OCI-LY7 (cell line): ENCODE results near the gene SGSM2. TPM values are rescaled to one million over a fixed set of nuclear protein-coding genes. Genes with fewer than 3 reads are reported as not detected.

Source experiments
- BruUV-seq: library from RNA; stranded (reverse); fragments of 400-500 nt; replicated peaks from 2 replicates; lab custom pipeline; 2021; lab: Mats Ljungman, UMichigan
- CTCF ChIA-PET: fragments of 300-600 bp; sonication (Branson Sonifier 250); formaldehyde crosslinking; loops from one replicate; lab custom pipeline; 2022; ENCODE audit warnings: antibody characterized with exemption; ENCODE audit not compliant: unreplicated experiment; lab: Charles Lee
- POLR2A ChIA-PET: fragments of 300-600 bp; sonication (Branson Sonifier 250); formaldehyde crosslinking; loops from one replicate; lab custom pipeline; 2022; ENCODE audit warnings: antibody characterized with exemption; lab: Charles Lee
- DNase-seq: peaks from one replicate; pipeline ENCODE4 v3.0.0-alpha.2; 2015; ENCODE audit warnings: low spot score
- H2AFZ ChIP-seq: fragments of 200-600 bp; sonication (generic), shearing (Covaris generic); 2 replicates; pipeline ENCODE4 v1.6.1; 2014; ENCODE audit warnings: mild to moderate bottlenecking, antibody characterized with exemption, low read length, moderate library complexity
- H3K27ac ChIP-seq: fragments of 200-600 bp; sonication (generic); 2 replicates; pipeline ENCODE4 v1.5.1; 2014; ENCODE audit warnings: mixed run types, low read depth, mild to moderate bottlenecking, moderate library complexity, low read length, inconsistent platforms; ENCODE audit not compliant: poor library complexity, severe bottlenecking
- H3K36me3 ChIP-seq: fragments of 200-600 bp; sonication (generic); 2 replicates; pipeline ENCODE4 v1.6.1; 2014; ENCODE audit warnings: mild to moderate bottlenecking, antibody characterized with exemption, low read length, moderate library complexity, mixed read lengths; ENCODE audit not compliant: insufficient read depth
- H3K4me1 ChIP-seq: fragments of 200-600 bp; sonication (generic); 2 replicates; pipeline ENCODE4 v1.5.1; 2014; ENCODE audit warnings: mild to moderate bottlenecking, low read length; ENCODE audit not compliant: insufficient read depth, poor library complexity, severe bottlenecking
- H3K4me2 ChIP-seq: fragments of 200-600 bp; sonication (generic); 2 replicates; pipeline ENCODE4 v1.6.1; 2014; ENCODE audit warnings: mild to moderate bottlenecking, low read length
- H3K4me3 ChIP-seq: fragments of 200-600 bp; sonication (generic); 2 replicates; pipeline ENCODE4 v1.5.1; 2014; ENCODE audit warnings: mild to moderate bottlenecking, low read depth, low read length; ENCODE audit not compliant: poor library complexity, severe bottlenecking
- H3K79me2 ChIP-seq: fragments of 200-600 bp; sonication (generic); 2 replicates; pipeline ENCODE4 v1.6.1; 2016; ENCODE audit warnings: low read depth, mild to moderate bottlenecking, low read length, moderate library complexity, mixed read lengths; ENCODE audit not compliant: insufficient read depth
- H3K9me2 ChIP-seq: fragments of 200-600 bp; sonication (generic); 2 replicates; pipeline ENCODE4 v1.6.1; 2016; ENCODE audit warnings: mild to moderate bottlenecking, low read length, mixed read lengths; ENCODE audit not compliant: insufficient read depth
- H3K9me3 ChIP-seq: fragments of 200-600 bp; sonication (generic); 2 replicates; pipeline ENCODE4 v1.6.1; 2014; ENCODE audit warnings: mild to moderate bottlenecking, mixed run types, low read length, mixed read lengths
- H4K20me1 ChIP-seq: fragments of 200-600 bp; sonication (generic); 2 replicates; pipeline ENCODE4 v1.6.1; 2014; ENCODE audit warnings: mild to moderate bottlenecking, antibody characterized with exemption, low read length, moderate library complexity, mixed read lengths; ENCODE audit not compliant: insufficient read depth
- CTCF ChIP-seq: fragments of 200-600 bp; sonication (generic); conservative IDR thresholded peaks from 2 replicates; pipeline ENCODE4 v1.5.1; 2014; ENCODE audit warnings: mild to moderate bottlenecking, antibody characterized with exemption, low read length, moderate library complexity, mixed read lengths
- EZH2phosphoT487 ChIP-seq: fragments of 200-600 bp; sonication (generic); IDR thresholded peaks from 2 replicates; pipeline ENCODE4 v1.6.1; 2018; ENCODE audit warnings: low read depth, borderline replicate concordance, mild to moderate bottlenecking, mixed run types, antibody characterized with exemption, low read length, moderate library complexity, mixed read lengths
- intact Hi-C: fragments of 100-400 bp; cut with micrococcal nuclease; formaldehyde crosslinking; loops from one replicate; pipeline ENCODE4 v1.10.0; 2022; ENCODE audit not compliant: unreplicated experiment
- total RNA-seq, 2 experiments: library from RNA; depleted of rRNA in 1 of 2; stranded (reverse); fragments of >200 nt in 1 of 2; shearing (Covaris generic) in 1 of 2; gene quantifications; 2 replicates each; pipeline ENCODE4 v1.2.3, GENCODE V29; 2014 to 2022

Gene SGSM2
- total RNA-seq, 2 experiments from 2014 or later = 44.0 to 50.6 TPM

- no TSS peak for BruUV-seq
- H3K9me2 ChIP-seq = no peaks in the 10 kb centered on the region
- H3K4me2 ChIP-seq = no peak overlapping the region
- TF ChIP-seq CTCF = no peak
- TF ChIP-seq EZH2phosphoT487 = no peak
- H3K36me3 ChIP-seq = peaks cover 25% of the 10 kb centered on the region
- H3K27ac ChIP-seq = no peak overlapping the region
- ChIA-PET POLR2A (no interaction called here), CTCF (no interaction called here)
- H3K4me1 ChIP-seq = no peaks in the 10 kb centered on the region
- intact Hi-C loops = no loop called here
- H2AFZ ChIP-seq = no peak overlapping the region
- H3K9me3 ChIP-seq = no peaks in the 10 kb centered on the region
- H3K4me3 ChIP-seq = no peak overlapping the region
- H4K20me1 ChIP-seq = no peaks in the 10 kb centered on the region
- DNase-seq = no peak
- no peaks in the 10 kb centered on the region for H3K79me2 ChIP-seq
These were observed 19.5 kb upstream of the SGSM2 start for GRCh38 chr17:2317796-2318195.

- DNase-seq = no peak
- TF ChIP-seq EZH2phosphoT487 = no peak
- no peak for TF ChIP-seq CTCF
- H3K9me2 ChIP-seq = no peaks in the 10 kb centered on the region
- H3K27ac ChIP-seq = no peak overlapping the region
- no peaks in the 10 kb centered on the region for H3K79me2 ChIP-seq
- H4K20me1 ChIP-seq = no peaks in the 10 kb centered on the region
- H2AFZ ChIP-seq = no peak overlapping the region
- POLR2A ChIA-PET = interaction anchor here (0.5 kb wide), 1 partner anchor 30 kb away, joined by 6 read pairs; no protein-coding TSS in a partner anchor
- H3K4me3 ChIP-seq = no peak overlapping the region
- BruUV-seq = no TSS peak
- intact Hi-C loops = no loop called here
- no peak overlapping the region for H3K4me2 ChIP-seq
- H3K4me1 ChIP-seq = no peaks in the 10 kb centered on the region
- peaks cover 37% of the 10 kb centered on the region for H3K36me3 ChIP-seq
- H3K9me3 ChIP-seq = no peaks in the 10 kb centered on the region
- CTCF ChIA-PET = no interaction called here
These were observed 18.2 kb upstream of the SGSM2 start for GRCh38 chr17:2319051-2319450.

- Histone ChIP-seq H3K36me3 (peaks cover 60% of the 10 kb centered on the region), H2AFZ (no peak overlapping the region), H3K9me2 (no peaks in the 10 kb centered on the region), H4K20me1 (no peaks in the 10 kb centered on the region), H3K4me2 (no peak overlapping the region), H3K9me3 (no peaks in the 10 kb centered on the region), H3K79me2 (no peaks in the 10 kb centered on the region; the same call in 1 of the 2 replicates), H3K4me3 (no peak overlapping the region), H3K27ac (no peak overlapping the region), H3K4me1 (no peaks in the 10 kb centered on the region)
- ChIA-PET POLR2A (no interaction called here), CTCF (no interaction called here)
- no peak for TF ChIP-seq EZH2phosphoT487
- no peak for TF ChIP-seq CTCF
- intact Hi-C loops = no loop called here
- no TSS peak for BruUV-seq
- no peak for DNase-seq
These were observed 15.9 kb upstream of the SGSM2 start for GRCh38 chr17:2321399-2321798.
